Mucosa of stomach (tissue), 1 donor: ENCODE results near the gene C8A.

Experiments used
- H3K27me3 ChIP-seq: one replicate; pipeline ENCODE4 v1.7.0; 2013; ENCODE audit warnings: mild to moderate bottlenecking, low read length; ENCODE audit not compliant: control insufficient read depth, insufficient read depth
- H3K36me3 ChIP-seq: one replicate; pipeline ENCODE4 v1.7.0; 2013; ENCODE audit warnings: low read length; ENCODE audit not compliant: control insufficient read depth, insufficient read depth
- H3K4me1 ChIP-seq: one replicate; pipeline ENCODE4 v1.7.0; 2013; ENCODE audit warnings: mild to moderate bottlenecking, low read length; ENCODE audit not compliant: control insufficient read depth, insufficient read depth
- H3K4me3 ChIP-seq: one replicate; pipeline ENCODE4 v1.7.0; 2013; ENCODE audit warnings: low read length
- H3K9ac ChIP-seq: one replicate; pipeline ENCODE4 v1.7.0; 2013; ENCODE audit warnings: mild to moderate bottlenecking, low read length, moderate library complexity
- H3K9me3 ChIP-seq: one replicate; pipeline ENCODE4 v1.7.0; 2013; ENCODE audit warnings: mild to moderate bottlenecking, low read length, moderate library complexity; ENCODE audit not compliant: control insufficient read depth
- donor health status: Pancreatic carcinoma.

C8A gene

GRCh38 chr1:56854521-56855099 is at the start of gene C8A:
TSS of gene C8A (plus strand) at chr1:56854797. CDS start at chr1:56854902, 105 bp downstream.
- no peak within 1 kb of the TSS for H3K9ac ChIP-seq
- peaks cover 6% of the 10 kb centered on the region for H3K4me1 ChIP-seq

GRCh38 chr1:56806804-56807203 is 47.8 kb upstream of the C8A start:
- Histone ChIP-seq H3K36me3 (no peaks in the 10 kb centered on the region), H3K4me3 (no peak overlapping the region), H3K9ac (no peak overlapping the region), H3K9me3 (no peaks in the 10 kb centered on the region), H3K4me1 (no peaks in the 10 kb centered on the region), H3K27me3 (no peaks in the 10 kb centered on the region)

More at GRCh38 chr1:56854521-56855099, at the start of gene C8A:
- Histone ChIP-seq H3K36me3 (no peaks in the 10 kb centered on the region), H3K9me3 (no peaks in the 10 kb centered on the region), H3K4me3 (no peak within 1 kb of the TSS), H3K27me3 (no peaks in the 10 kb centered on the region)

- Histone ChIP-seq H3K27me3 (no peaks in the 10 kb centered on the region), H3K9me3 (no peaks in the 10 kb centered on the region), H3K4me1 (no peaks in the 10 kb centered on the region), H3K9ac (no peak overlapping the region), H3K36me3 (no peaks in the 10 kb centered on the region), H3K4me3 (no peak overlapping the region)
These were observed 46.2 kb upstream of the C8A start for GRCh38 chr1:56808410-56808809.

GRCh38 chr1:56811331-56811730 is 43.3 kb upstream of the C8A start:
- Histone ChIP-seq H3K4me1 (no peaks in the 10 kb centered on the region), H3K4me3 (no peak overlapping the region), H3K9me3 (no peaks in the 10 kb centered on the region), H3K9ac (no peak overlapping the region), H3K27me3 (no peaks in the 10 kb centered on the region), H3K36me3 (no peaks in the 10 kb centered on the region)

GRCh38 chr1:56814205-56814604 is 40.4 kb upstream of the C8A start:
- Histone ChIP-seq H3K27me3 (peaks cover 1% of the 10 kb centered on the region), H3K36me3 (no peaks in the 10 kb centered on the region), H3K4me3 (no peak overlapping the region), H3K9ac (no peak overlapping the region), H3K4me1 (peaks cover 7% of the 10 kb centered on the region), H3K9me3 (no peaks in the 10 kb centered on the region)

- Histone ChIP-seq H3K4me3 (no peak overlapping the region), H3K36me3 (no peaks in the 10 kb centered on the region), H3K27me3 (peaks cover 4% of the 10 kb centered on the region), H3K9me3 (no peaks in the 10 kb centered on the region), H3K4me1 (peaks cover 22% of the 10 kb centered on the region), H3K9ac (no peak overlapping the region)
These were observed 38.3 kb upstream of the C8A start for GRCh38 chr1:56816264-56816663.

- H3K36me3 ChIP-seq, result no peaks in the 10 kb centered on the region
- H3K9ac ChIP-seq, result no peak overlapping the region
- peaks cover 4% of the 10 kb centered on the region for H3K27me3 ChIP-seq
- H3K9me3 ChIP-seq, result no peaks in the 10 kb centered on the region
- no peak overlapping the region for H3K4me3 ChIP-seq
- peaks cover 27% of the 10 kb centered on the region for H3K4me1 ChIP-seq
These were observed 37.7 kb upstream of the C8A start for GRCh38 chr1:56816909-56817308.

GRCh38 chr1:56817716-56818463 is 36.7 kb upstream of the C8A start:
- peaks cover 4% of the 10 kb centered on the region for H3K27me3 ChIP-seq
- H3K4me3 ChIP-seq, result no peak overlapping the region
- H3K36me3 ChIP-seq, result no peaks in the 10 kb centered on the region

GRCh38 chr1:56819387-56819899 is 35.2 kb upstream of the C8A start, which contains the start of gene FYB2:
TSS of gene FYB2 (minus strand) at chr1:56819404. CDS start at chr1:56819290, 114 bp downstream.
- Histone ChIP-seq H3K27me3 (peaks cover 4% of the 10 kb centered on the region), H3K4me3 (no peak within 1 kb of the TSS), H3K4me1 (peaks cover 27% of the 10 kb centered on the region), H3K9me3 (no peaks in the 10 kb centered on the region), H3K36me3 (no peaks in the 10 kb centered on the region), H3K9ac (no peak within 1 kb of the TSS)

More at GRCh38 chr1:56817716-56818463, 36.7 kb upstream of the C8A start:
- H3K4me1 ChIP-seq, result peaks cover 27% of the 10 kb centered on the region
- H3K9me3 ChIP-seq, result no peaks in the 10 kb centered on the region
- H3K9ac ChIP-seq, result no peak overlapping the region

- Histone ChIP-seq H3K27me3 (peaks cover 4% of the 10 kb centered on the region), H3K4me1 (peaks cover 27% of the 10 kb centered on the region), H3K4me3 (no peak overlapping the region), H3K9me3 (no peaks in the 10 kb centered on the region), H3K36me3 (no peaks in the 10 kb centered on the region), H3K9ac (no peak overlapping the region)
These were observed 33.7 kb upstream of the C8A start for GRCh38 chr1:56820755-56821461.

- H3K9ac ChIP-seq, result no peak overlapping the region
- no peaks in the 10 kb centered on the region for H3K9me3 ChIP-seq
- no peaks in the 10 kb centered on the region for H3K36me3 ChIP-seq
- H3K27me3 ChIP-seq, result peaks cover 4% of the 10 kb centered on the region
- peaks cover 27% of the 10 kb centered on the region for H3K4me1 ChIP-seq
- no peak overlapping the region for H3K4me3 ChIP-seq
These were observed 33.2 kb upstream of the C8A start for GRCh38 chr1:56821462-56821797.

GRCh38 chr1:56824271-56824670 is 30.3 kb upstream of the C8A start:
- H3K27me3 ChIP-seq, result peaks cover 2% of the 10 kb centered on the region

More at GRCh38 chr1:56824271-56824670, 30.3 kb upstream of the C8A start:
- H3K36me3 ChIP-seq, result no peaks in the 10 kb centered on the region
- H3K9ac ChIP-seq, result no peak overlapping the region
- no peak overlapping the region for H3K4me3 ChIP-seq
- H3K4me1 ChIP-seq, result peaks cover 20% of the 10 kb centered on the region
- H3K9me3 ChIP-seq, result no peaks in the 10 kb centered on the region
